ENCODE data around the gene HCAR2.
"Not testable (repeated sequence)": the region's sequence is repeated elsewhere in the genome, so short reads cannot be mapped to it uniquely, and the experiment has no call there.

Gene HCAR2

GRCh38 chr12:122702890-122703611 lies at the start of gene HCAR2:
TSS of gene HCAR2 (minus strand) at chr12:122703357. CDS start at chr12:122703283, 74 bp downstream.
- not testable (repeated sequence) for H3K4me3 ChIP-seq (ENCODE audit: low read depth, low read length); H3K36me3 ChIP-seq (ENCODE audit: insufficient read depth, low read length); H2AFZ ChIP-seq (ENCODE audit: low read length, unreplicated experiment); H3K27ac ChIP-seq (ENCODE audit: low read depth, low read length); H3K4me1 ChIP-seq (ENCODE audit: control insufficient read depth, insufficient read depth, low read length, unreplicated experiment); H3K79me2 ChIP-seq (ENCODE audit: control insufficient read depth, insufficient read depth, low read length, unreplicated experiment); H3K27me3 ChIP-seq (ENCODE audit: insufficient read depth, low read length)

GRCh38 chr12:122752464-122753318 lies 49.5 kb upstream of the HCAR2 start, which contains the start of gene DENR:
TSS of gene DENR (plus strand) at chr12:122752824. CDS start at chr12:122753702, 878 bp downstream.
- H3K4me1 ChIP-seq (ENCODE audit: control insufficient read depth, insufficient read depth, low read length, unreplicated experiment) = peaks cover 15% of the 10 kb centered on the region

GRCh38 chr12:122750781-122751515 lies 47.8 kb upstream of the HCAR2 start:
- not testable (repeated sequence) for H2AFZ ChIP-seq (ENCODE audit: low read length, unreplicated experiment); H3K4me3 ChIP-seq (ENCODE audit: low read depth, low read length); H3K27me3 ChIP-seq (ENCODE audit: insufficient read depth, low read length); H3K27ac ChIP-seq (ENCODE audit: low read depth, low read length)
- Histone ChIP-seq H3K79me2 (ENCODE audit: control insufficient read depth, insufficient read depth, low read length, unreplicated experiment) (peaks cover 27% of the 10 kb centered on the region), H3K36me3 (ENCODE audit: insufficient read depth, low read length) (peaks cover 17% of the 10 kb centered on the region), H3K4me1 (ENCODE audit: control insufficient read depth, insufficient read depth, low read length, unreplicated experiment) (peaks cover 15% of the 10 kb centered on the region)

More at GRCh38 chr12:122752464-122753318, 49.5 kb upstream of the HCAR2 start, which contains the start of gene DENR:
- Histone ChIP-seq H3K79me2 (ENCODE audit: control insufficient read depth, insufficient read depth, low read length, unreplicated experiment) (peaks cover 40% of the 10 kb centered on the region), H3K4me3 (ENCODE audit: low read depth, low read length) (peak within 1 kb of the TSS; percentile 90), H2AFZ (ENCODE audit: low read length, unreplicated experiment) (peak within 1 kb of the TSS; percentile 51), H3K36me3 (ENCODE audit: insufficient read depth, low read length) (peaks cover 31% of the 10 kb centered on the region), H3K27ac (ENCODE audit: low read depth, low read length) (peak within 1 kb of the TSS; percentile 39; the same call in 1 of the 2 replicates), H3K27me3 (ENCODE audit: insufficient read depth, low read length) (no peaks in the 10 kb centered on the region)

GRCh38 chr12:122749569-122750332 lies 46.6 kb upstream of the HCAR2 start:
- H3K27ac ChIP-seq (ENCODE audit: low read depth, low read length) = no peak overlapping the region
- no peaks in the 10 kb centered on the region for H3K27me3 ChIP-seq (ENCODE audit: insufficient read depth, low read length)
- H3K36me3 ChIP-seq (ENCODE audit: insufficient read depth, low read length) = peaks cover 8% of the 10 kb centered on the region; the same call in 1 of the 2 replicates
- no peak overlapping the region for H3K4me3 ChIP-seq (ENCODE audit: low read depth, low read length)
- H3K79me2 ChIP-seq (ENCODE audit: control insufficient read depth, insufficient read depth, low read length, unreplicated experiment) = peaks cover 20% of the 10 kb centered on the region
- H2AFZ ChIP-seq (ENCODE audit: low read length, unreplicated experiment) = no peak overlapping the region
- peaks cover 12% of the 10 kb centered on the region for H3K4me1 ChIP-seq (ENCODE audit: control insufficient read depth, insufficient read depth, low read length, unreplicated experiment)

GRCh38 chr12:122747224-122748135 lies 44.3 kb upstream of the HCAR2 start:
- no peak overlapping the region for H3K4me3 ChIP-seq (ENCODE audit: low read depth, low read length)
- no peaks in the 10 kb centered on the region for H3K4me1 ChIP-seq (ENCODE audit: control insufficient read depth, insufficient read depth, low read length, unreplicated experiment)
- no peak overlapping the region for H3K27ac ChIP-seq (ENCODE audit: low read depth, low read length)
- H2AFZ ChIP-seq (ENCODE audit: low read length, unreplicated experiment) = no peak overlapping the region
- H3K27me3 ChIP-seq (ENCODE audit: insufficient read depth, low read length) = no peaks in the 10 kb centered on the region
- H3K79me2 ChIP-seq (ENCODE audit: control insufficient read depth, insufficient read depth, low read length, unreplicated experiment) = no peaks in the 10 kb centered on the region
- no peaks in the 10 kb centered on the region for H3K36me3 ChIP-seq (ENCODE audit: insufficient read depth, low read length)

GRCh38 chr12:122743895-122744525 lies 40.9 kb upstream of the HCAR2 start:
- Histone ChIP-seq H3K27me3 (ENCODE audit: insufficient read depth, low read length) (no peaks in the 10 kb centered on the region), H3K36me3 (ENCODE audit: insufficient read depth, low read length) (no peaks in the 10 kb centered on the region), H3K4me3 (ENCODE audit: low read depth, low read length) (no peak overlapping the region), H3K79me2 (ENCODE audit: control insufficient read depth, insufficient read depth, low read length, unreplicated experiment) (no peaks in the 10 kb centered on the region), H3K27ac (ENCODE audit: low read depth, low read length) (no peak overlapping the region), H3K4me1 (ENCODE audit: control insufficient read depth, insufficient read depth, low read length, unreplicated experiment) (no peaks in the 10 kb centered on the region), H2AFZ (ENCODE audit: low read length, unreplicated experiment) (no peak overlapping the region)

- Histone ChIP-seq H3K4me1 (ENCODE audit: control insufficient read depth, insufficient read depth, low read length, unreplicated experiment) (no peaks in the 10 kb centered on the region), H3K79me2 (ENCODE audit: control insufficient read depth, insufficient read depth, low read length, unreplicated experiment) (no peaks in the 10 kb centered on the region), H3K27ac (ENCODE audit: low read depth, low read length) (no peak overlapping the region), H2AFZ (ENCODE audit: low read length, unreplicated experiment) (no peak overlapping the region), H3K36me3 (ENCODE audit: insufficient read depth, low read length) (no peaks in the 10 kb centered on the region), H3K4me3 (ENCODE audit: low read depth, low read length) (no peak overlapping the region), H3K27me3 (ENCODE audit: insufficient read depth, low read length) (no peaks in the 10 kb centered on the region)
Measured at GRCh38 chr12:122740351-122740750, 37.2 kb upstream of the HCAR2 start.

GRCh38 chr12:122738571-122738970 lies 35.4 kb upstream of the HCAR2 start:
- Histone ChIP-seq H3K27me3 (ENCODE audit: insufficient read depth, low read length) (no peaks in the 10 kb centered on the region), H2AFZ (ENCODE audit: low read length, unreplicated experiment) (no peak overlapping the region), H3K79me2 (ENCODE audit: control insufficient read depth, insufficient read depth, low read length, unreplicated experiment) (no peaks in the 10 kb centered on the region), H3K36me3 (ENCODE audit: insufficient read depth, low read length) (no peaks in the 10 kb centered on the region), H3K27ac (ENCODE audit: low read depth, low read length) (no peak overlapping the region), H3K4me3 (ENCODE audit: low read depth, low read length) (no peak overlapping the region), H3K4me1 (ENCODE audit: control insufficient read depth, insufficient read depth, low read length, unreplicated experiment) (no peaks in the 10 kb centered on the region)

GRCh38 chr12:122732611-122733010 lies 29.5 kb upstream of the HCAR2 start:
- Histone ChIP-seq H3K27ac (ENCODE audit: low read depth, low read length) (no peak overlapping the region), H3K36me3 (ENCODE audit: insufficient read depth, low read length) (no peaks in the 10 kb centered on the region), H3K27me3 (ENCODE audit: insufficient read depth, low read length) (no peaks in the 10 kb centered on the region), H3K4me1 (ENCODE audit: control insufficient read depth, insufficient read depth, low read length, unreplicated experiment) (peaks cover 10% of the 10 kb centered on the region), H2AFZ (ENCODE audit: low read length, unreplicated experiment) (no peak overlapping the region), H3K4me3 (ENCODE audit: low read depth, low read length) (no peak overlapping the region), H3K79me2 (ENCODE audit: control insufficient read depth, insufficient read depth, low read length, unreplicated experiment) (no peaks in the 10 kb centered on the region)
